Hippocampal formation (tissue), 2 donors: Measurements from ENCODE around the gene GALR2.

Source experiments
- DNase-seq, 2 donors: peaks; one replicate each; lab custom pipeline; 2025; lab: John Stamatoyannopoulos, UW

The GALR2 gene

GRCh38 chr17:76092526-76093413 is 18.2 kb downstream of the GALR2 start:
- DNase-seq = no peak

DNA sequence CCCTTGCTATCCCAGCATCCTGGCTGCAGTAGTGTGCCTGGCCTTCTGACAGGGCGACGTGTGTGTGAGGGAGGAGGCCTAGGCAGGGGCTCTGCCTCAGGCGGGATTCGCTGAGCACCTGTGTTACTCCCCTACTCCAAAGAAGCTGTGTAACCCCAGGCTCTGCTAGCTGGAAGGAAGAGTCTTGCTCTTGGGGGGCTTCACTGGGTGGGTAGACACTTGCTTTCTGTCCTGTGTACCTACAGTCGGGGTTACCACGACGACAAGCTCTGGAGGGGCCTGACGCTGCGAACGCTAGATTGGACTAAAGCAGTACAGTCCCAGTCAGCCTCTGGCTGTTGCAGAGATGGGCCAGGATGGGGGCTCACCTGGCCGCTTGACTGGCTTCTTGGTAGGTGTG is 19.5 kb downstream of the GALR2 start:
- DNase-seq = no peak

GRCh38 chr17:76095943-76096342 is 21.4 kb downstream of the GALR2 start:
- no peak for DNase-seq

DNA sequence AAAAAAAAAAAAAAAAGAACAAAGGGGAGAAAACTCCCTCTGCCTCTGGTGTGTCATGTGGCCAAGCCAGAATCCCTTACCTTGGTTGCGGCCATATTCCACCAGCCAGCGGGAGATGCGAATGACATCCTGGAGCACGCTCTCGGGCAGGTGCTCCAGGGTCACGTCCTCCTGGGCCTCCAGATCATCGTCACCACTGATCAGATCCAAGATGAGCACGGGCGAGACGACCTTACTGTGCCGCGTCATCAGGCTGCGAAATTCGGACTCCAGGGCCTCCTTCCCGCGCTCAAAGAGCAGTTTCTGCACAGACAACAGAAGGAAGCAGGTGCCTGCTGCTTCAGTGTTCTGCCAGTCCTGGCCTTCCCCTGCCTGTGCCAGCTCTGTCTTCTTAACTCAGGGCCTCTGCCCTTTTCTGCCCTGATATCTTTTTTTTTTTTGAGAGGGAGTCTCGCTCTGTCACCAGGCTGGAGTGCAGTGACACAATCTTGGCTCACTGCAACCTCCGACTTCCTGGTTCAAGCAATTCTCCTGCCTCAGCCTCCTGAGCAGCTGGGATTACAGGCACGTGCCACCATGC is 23.2 kb downstream of the GALR2 start:
- DNase-seq = no peak

DNA sequence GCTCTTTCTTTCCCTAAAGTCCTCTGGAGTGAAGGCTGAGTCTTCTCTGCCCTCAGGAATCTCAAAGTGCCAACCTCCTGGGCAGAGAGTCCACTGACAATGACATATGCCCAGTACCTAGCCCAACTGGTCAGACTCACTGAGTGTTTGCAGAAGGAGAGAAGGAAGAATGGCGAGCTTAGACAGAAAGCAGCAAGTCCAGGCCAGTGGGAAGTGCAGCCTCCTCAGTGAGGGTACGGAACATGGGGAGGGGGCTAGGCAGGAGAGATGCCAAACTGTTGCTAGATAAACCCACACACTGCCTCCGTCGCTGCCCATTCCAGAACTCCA is 28.3 kb downstream of the GALR2 start:
- no peak for DNase-seq

- DNase-seq = peak; percentile 86 to 87
Observed at GRCh38 chr17:76103274-76104139, 28.9 kb downstream of the GALR2 start, which contains the start of gene EXOC7. TSS of gene EXOC7 (minus strand) at chr17:76103787. CDS start at chr17:76103692, 95 bp downstream.

- DNase-seq = no peak
Observed at GRCh38 chr17:76104140-76104895, 29.7 kb downstream of the GALR2 start.

DNA sequence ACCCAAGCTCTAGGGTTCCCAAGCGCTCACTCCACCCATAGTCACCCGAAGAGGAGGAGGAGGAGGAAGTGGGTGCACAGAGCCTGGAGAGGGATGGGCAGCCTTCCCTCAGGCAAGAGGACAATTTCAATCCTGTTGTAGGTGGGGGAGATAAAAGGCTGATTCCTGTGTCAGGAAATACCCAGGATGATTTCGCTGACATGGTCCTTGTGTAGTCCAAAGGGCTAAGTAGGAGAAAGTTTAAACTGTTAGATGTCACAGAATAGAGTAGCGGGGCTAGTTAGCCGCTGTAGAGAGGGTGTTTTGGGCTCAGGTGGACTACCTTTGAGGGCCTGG is 30.3 kb downstream of the GALR2 start:
- no peak for DNase-seq

DNA sequence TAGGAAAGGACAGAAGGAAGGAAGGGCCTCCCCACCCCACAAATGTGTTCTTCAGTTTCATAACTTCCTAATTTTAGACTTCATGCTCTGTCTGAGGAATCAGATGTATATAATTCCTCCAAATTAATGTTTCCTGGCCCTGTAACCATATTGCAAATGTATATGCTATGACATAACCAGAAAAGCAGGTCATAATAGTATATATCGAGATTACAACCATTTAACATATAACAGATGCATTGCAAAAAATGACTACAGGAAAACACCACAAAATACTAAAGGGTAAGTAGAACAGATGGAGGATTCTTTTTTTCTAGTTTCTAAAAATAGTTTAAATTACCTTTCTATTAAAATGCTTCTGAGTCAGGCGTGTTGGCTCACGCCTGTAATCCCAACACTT is 32.1 kb downstream of the GALR2 start:
- no peak for DNase-seq

DNA sequence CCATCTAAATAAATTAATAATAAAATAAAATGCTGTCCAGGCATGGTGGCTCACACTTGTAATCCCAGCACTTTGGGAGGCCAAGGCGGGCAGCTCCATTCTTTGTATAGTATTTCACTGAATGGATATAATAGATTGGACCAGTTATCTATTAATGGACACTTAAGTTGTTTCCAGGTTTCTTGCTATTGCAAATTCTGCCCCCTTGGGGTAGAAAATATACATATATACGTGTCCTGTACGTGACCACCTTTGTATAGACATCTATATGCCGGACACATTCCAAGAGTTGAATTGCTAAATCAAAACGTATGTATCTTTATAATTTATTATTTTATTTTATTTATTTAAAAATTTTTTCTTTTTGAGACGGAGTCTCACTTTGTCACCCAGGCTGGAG is 32.9 kb downstream of the GALR2 start:
- no peak for DNase-seq

- DNase-seq = no peak
Observed at GRCh38 chr17:76111956-76112355, 37.4 kb downstream of the GALR2 start.

- DNase-seq = no peak
Observed at GRCh38 chr17:76115138-76115754, 40.7 kb downstream of the GALR2 start.

- DNase-seq = no peak
Observed at GRCh38 chr17:76119409-76120371, 45.1 kb downstream of the GALR2 start.

DNA sequence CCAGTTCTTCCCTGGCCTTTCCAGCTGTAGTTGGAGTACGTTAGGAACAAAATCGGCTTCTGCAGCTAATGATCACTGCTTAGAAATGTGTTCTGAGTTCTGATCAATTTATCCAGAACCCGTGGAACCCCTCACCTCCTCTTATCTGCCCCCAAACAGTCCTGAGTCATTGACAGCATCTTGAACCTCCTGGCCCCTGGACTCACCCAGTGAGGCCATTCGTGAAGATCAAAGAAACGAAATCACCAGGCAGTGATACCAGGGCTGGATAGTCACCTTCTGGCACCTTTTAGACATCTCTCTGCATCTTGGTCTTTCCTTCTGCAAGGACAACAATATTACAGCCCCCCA is 46.1 kb downstream of the GALR2 start:
- no peak for DNase-seq

- no peak for DNase-seq
Observed at GRCh38 chr17:76121932-76122430, 47.4 kb downstream of the GALR2 start.

DNA sequence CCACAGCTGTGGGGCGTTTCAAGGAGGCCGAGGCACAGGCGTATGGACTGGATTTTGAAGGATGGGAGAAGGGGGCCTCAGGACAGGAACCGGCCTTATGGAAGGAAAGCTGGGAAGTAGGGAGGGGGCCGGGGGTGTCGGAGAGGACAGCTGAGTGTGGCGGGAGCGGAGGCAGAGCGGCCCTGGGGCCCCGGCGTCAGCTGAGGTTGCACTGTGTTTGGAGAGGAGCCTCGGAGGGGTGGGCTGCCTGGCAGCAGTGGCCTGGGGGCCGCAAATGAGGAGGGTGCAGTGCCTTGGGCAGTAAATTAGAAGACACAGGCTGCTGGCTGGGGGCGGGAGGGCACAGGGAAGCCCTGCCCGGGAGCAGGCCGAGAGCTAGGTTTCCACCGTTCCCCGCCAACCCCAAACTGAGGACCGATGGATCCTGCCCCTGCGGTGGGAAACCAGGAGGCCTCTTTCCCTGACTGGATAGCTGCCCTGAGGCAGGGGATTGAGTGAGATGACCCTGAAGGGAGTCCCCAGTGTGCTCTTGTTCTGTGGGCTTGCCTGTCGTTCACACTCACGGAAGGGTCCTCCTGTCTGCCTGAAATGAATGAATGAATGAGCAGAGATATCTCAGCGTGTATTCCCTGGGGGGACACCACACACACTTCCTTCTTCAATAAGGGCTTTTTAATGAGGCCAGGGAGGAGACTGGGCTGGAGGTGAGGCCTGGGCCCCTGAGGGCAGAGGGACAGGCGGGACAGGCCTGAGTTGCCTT is 48.0 kb downstream of the GALR2 start:
- DNase-seq = no peak

DNA sequence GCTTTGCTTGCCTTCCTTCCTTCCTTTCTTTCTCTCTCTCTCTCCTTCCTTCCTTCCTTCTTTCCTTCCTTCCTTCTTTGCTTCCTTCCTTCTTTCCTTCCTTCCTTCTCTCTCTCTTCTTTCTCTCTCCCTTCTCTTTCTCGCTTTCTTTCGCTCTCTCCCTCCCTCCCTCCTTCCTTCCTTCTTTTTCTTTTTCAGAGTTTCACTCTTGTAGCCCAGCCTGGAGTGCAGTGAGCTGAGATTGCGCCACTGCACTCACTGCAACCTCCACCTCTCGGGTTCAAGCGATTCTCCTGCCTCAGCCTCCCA is 48.6 kb downstream of the GALR2 start:
- no peak for DNase-seq

- no peak for DNase-seq
Observed at GRCh38 chr17:76123749-76124581, 49.4 kb downstream of the GALR2 start.
